NCI-H524 (cell line): Measurements from ENCODE around the gene SPR.
A peak's percentile ranks its signal among the peaks of the same experiment; 100 is the strongest.
"Not testable (repeated sequence)": the region's sequence is repeated elsewhere in the genome, so short reads cannot be mapped to it uniquely, and the experiment has no call there.

Experiments used
- DNase-seq, 2 experiments: peaks; one replicate each; lab custom pipeline; 2025; lab: John Stamatoyannopoulos, UW

SPR gene

GRCh38 chr2:72888438-72889202 lies 1.4 kb downstream of the SPR start:
- peak in 1 of 2 experiments; percentile 13 for DNase-seq

- DNase-seq, result no peak
These were observed 2.8 kb downstream of the SPR start for GRCh38 chr2:72889991-72890390.

GRCh38 chr2:72891091-72891818 lies 4.0 kb downstream of the SPR start:
- no peak for DNase-seq

GRCh38 chr2:72892506-72893173 lies 5.4 kb downstream of the SPR start:
- peak; percentile 15 to 73 for DNase-seq

- peak; percentile 45 to 71 for DNase-seq
These were observed 6.5 kb downstream of the SPR start for GRCh38 chr2:72893594-72894319.

- no peak for DNase-seq
These were observed 7.3 kb downstream of the SPR start for GRCh38 chr2:72894514-72894913.

GRCh38 chr2:72895154-72895553 lies 7.9 kb downstream of the SPR start:
- DNase-seq, result no peak

GRCh38 chr2:72895759-72896281 lies 8.6 kb downstream of the SPR start:
- DNase-seq, result peak; percentile 54 to 81

- no peak for DNase-seq
These were observed 9.2 kb downstream of the SPR start for GRCh38 chr2:72896446-72896845.

GRCh38 chr2:72897785-72898584 lies 10.8 kb downstream of the SPR start:
- peak in 1 of 2 experiments; percentile 9 for DNase-seq

GRCh38 chr2:72898585-72898906 lies 11.3 kb downstream of the SPR start:
- DNase-seq, result no peak

- DNase-seq, result no peak
These were observed 13.1 kb downstream of the SPR start for GRCh38 chr2:72900191-72900825.

GRCh38 chr2:72901426-72901825 lies 14.2 kb downstream of the SPR start:
- peak; percentile 72 to 80 for DNase-seq

GRCh38 chr2:72907369-72907768 lies 20.2 kb downstream of the SPR start:
- not testable (repeated sequence) for DNase-seq

GRCh38 chr2:72908741-72909140 lies 21.5 kb downstream of the SPR start:
- DNase-seq, result no peak

GRCh38 chr2:72911256-72911655 lies 24.0 kb downstream of the SPR start:
- DNase-seq, result no peak

- DNase-seq, result peak in 1 of 2 experiments; percentile 45
These were observed 26.4 kb downstream of the SPR start for GRCh38 chr2:72913486-72914205.

GRCh38 chr2:72914206-72914559 lies 27.0 kb downstream of the SPR start:
- no peak for DNase-seq

GRCh38 chr2:72914589-72915319 lies 27.5 kb downstream of the SPR start:
- DNase-seq, result no peak
